ENCODE results near the gene RAG2. TPM values are rescaled to one million over a fixed set of nuclear protein-coding genes. Genes with fewer than 3 reads are reported as not detected.

Gene RAG2
- total RNA-seq, 1 experiment from 2014 or later: 0.10 TPM

- H3K27ac ChIP-seq (ENCODE audit: low read length): no peak overlapping the region
- no peak for DNase-seq (ENCODE audit: low read depth, low spot score)
- ChIA-PET POLR2A (no interaction called here), CTCF (no interaction called here)
- ATAC-seq: no peak
- no peak overlapping the region for H3K4me3 ChIP-seq (ENCODE audit: low read depth in 2 of 2, low read length in 2 of 2)
- no peaks in the 10 kb centered on the region for H3K9me3 ChIP-seq (ENCODE audit: control insufficient read depth, insufficient read depth, low read depth, low read length)
- H3K4me1 ChIP-seq (ENCODE audit: control insufficient read depth, insufficient read depth, low read length): peaks cover 1% of the 10 kb centered on the region; the same call in 1 of the 2 replicates
- TF ChIP-seq CTCF (IDR thresholded peaks at IDR 0.05): no peak
- no peak for TF ChIP-seq REST (IDR thresholded peaks at IDR 0.05; ENCODE audit: insufficient read depth in 1 of 2, low read depth in 2 of 2, low read length in 1 of 2)
- no peak for TF ChIP-seq POLR2AphosphoS5 (IDR thresholded peaks at IDR 0.05; ENCODE audit: low read depth, low read length)
- no peak for TF ChIP-seq TCF7L2 (IDR thresholded peaks at IDR 0.05; ENCODE audit: low read depth, low read length)
- no peak for TF ChIP-seq SIN3A (IDR thresholded peaks at IDR 0.05; ENCODE audit: borderline replicate concordance, insufficient read depth, low read depth, low read length)
- intact Hi-C loops (cut with micrococcal nuclease; ENCODE audit: unreplicated experiment) (no loop called here), in situ Hi-C loops (cut with HindIII; ENCODE audit: low pct_unique_long_range_greater_than_20kb, low sequenced_read_pairs) (no loop called here)
- no peaks in the 10 kb centered on the region; the same call in 1 of the 2 replicates for H3K27me3 ChIP-seq (ENCODE audit: control insufficient read depth, insufficient read depth, low read length)
- no TSS peak for BruUV-seq (replicated peaks)
- no peaks in the 10 kb centered on the region for H3K36me3 ChIP-seq (ENCODE audit: control insufficient read depth, insufficient read depth, low read length)
Observed at GRCh38 chr11:36583667-36584066, 14.4 kb downstream of the RAG2 start.

GRCh38 chr11:36581536-36581935, 16.5 kb downstream of the RAG2 start:
- DNase-seq (ENCODE audit: low read depth, low spot score): no peak
- ChIA-PET CTCF (no interaction called here), POLR2A (no interaction called here)
- in situ Hi-C loops (cut with HindIII; ENCODE audit: low pct_unique_long_range_greater_than_20kb, low sequenced_read_pairs): no loop called here
- no peak for ATAC-seq
- Histone ChIP-seq H3K9me3 (ENCODE audit: control insufficient read depth, insufficient read depth, low read depth, low read length) (no peaks in the 10 kb centered on the region), H3K4me3 (ENCODE audit: low read depth in 2 of 2, low read length in 2 of 2) (no peak overlapping the region), H3K36me3 (ENCODE audit: control insufficient read depth, insufficient read depth, low read length) (no peaks in the 10 kb centered on the region), H3K27me3 (ENCODE audit: control insufficient read depth, insufficient read depth, low read length) (no peaks in the 10 kb centered on the region), H3K4me1 (ENCODE audit: control insufficient read depth, insufficient read depth, low read length) (peaks cover 14% of the 10 kb centered on the region; the same call in 1 of the 2 replicates), H3K27ac (ENCODE audit: low read length) (no peak overlapping the region)
- intact Hi-C loops (cut with micrococcal nuclease; ENCODE audit: unreplicated experiment): no loop called here
- TF ChIP-seq CTCF (IDR thresholded peaks at IDR 0.05): no peak
- no peak for TF ChIP-seq REST (IDR thresholded peaks at IDR 0.05; ENCODE audit: insufficient read depth in 1 of 2, low read depth in 2 of 2, low read length in 1 of 2)
- TF ChIP-seq TCF7L2 (IDR thresholded peaks at IDR 0.05; ENCODE audit: low read depth, low read length): no peak
- no peak for TF ChIP-seq SIN3A (IDR thresholded peaks at IDR 0.05; ENCODE audit: borderline replicate concordance, insufficient read depth, low read depth, low read length)
- no TSS peak for BruUV-seq (replicated peaks)
